ENCODE results near the gene COPS6.

The COPS6 gene

DNA sequence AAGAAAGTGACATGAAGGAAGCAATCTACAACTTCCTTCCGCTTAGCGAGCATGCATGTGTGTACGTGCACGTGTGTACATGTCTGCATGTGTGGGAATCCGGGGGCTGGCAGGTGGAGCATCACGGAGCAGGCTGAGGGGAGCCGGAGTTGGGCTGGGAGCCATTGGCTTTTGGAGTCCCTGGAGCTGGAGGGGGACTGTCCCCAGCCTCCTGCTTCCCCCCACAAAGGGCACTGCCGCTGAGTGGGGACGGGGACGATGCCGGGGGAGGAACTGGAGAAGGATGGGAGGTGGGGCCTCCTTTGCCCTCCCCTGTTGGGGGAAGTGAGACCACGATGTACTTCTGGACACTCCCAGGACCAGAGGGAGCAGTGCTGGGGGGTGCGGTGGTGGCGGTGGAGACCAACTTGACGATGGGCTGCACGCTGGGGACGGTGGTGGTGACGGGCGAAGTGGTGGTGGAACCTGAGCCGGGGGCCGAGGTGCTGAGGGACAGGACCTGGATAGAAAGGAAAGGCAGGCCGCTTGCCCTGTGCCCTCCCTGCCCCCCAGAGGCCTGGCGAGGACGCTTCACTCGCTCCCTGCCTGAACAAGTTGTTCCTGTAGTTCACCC is 18.5 kb downstream of the COPS6 start:
- TF ChIP-seq, protein P1, sequence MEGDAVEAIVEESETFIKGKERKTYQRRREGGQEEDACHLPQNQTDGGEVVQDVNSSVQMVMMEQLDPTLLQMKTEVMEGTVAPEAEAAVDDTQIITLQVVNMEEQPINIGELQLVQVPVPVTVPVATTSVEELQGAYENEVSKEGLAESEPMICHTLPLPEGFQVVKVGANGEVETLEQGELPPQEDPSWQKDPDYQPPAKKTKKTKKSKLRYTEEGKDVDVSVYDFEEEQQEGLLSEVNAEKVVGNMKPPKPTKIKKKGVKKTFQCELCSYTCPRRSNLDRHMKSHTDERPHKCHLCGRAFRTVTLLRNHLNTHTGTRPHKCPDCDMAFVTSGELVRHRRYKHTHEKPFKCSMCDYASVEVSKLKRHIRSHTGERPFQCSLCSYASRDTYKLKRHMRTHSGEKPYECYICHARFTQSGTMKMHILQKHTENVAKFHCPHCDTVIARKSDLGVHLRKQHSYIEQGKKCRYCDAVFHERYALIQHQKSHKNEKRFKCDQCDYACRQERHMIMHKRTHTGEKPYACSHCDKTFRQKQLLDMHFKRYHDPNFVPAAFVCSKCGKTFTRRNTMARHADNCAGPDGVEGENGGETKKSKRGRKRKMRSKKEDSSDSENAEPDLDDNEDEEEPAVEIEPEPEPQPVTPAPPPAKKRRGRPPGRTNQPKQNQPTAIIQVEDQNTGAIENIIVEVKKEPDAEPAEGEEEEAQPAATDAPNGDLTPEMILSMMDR (IDR thresholded peaks at IDR 0.05) = no peak

DNA sequence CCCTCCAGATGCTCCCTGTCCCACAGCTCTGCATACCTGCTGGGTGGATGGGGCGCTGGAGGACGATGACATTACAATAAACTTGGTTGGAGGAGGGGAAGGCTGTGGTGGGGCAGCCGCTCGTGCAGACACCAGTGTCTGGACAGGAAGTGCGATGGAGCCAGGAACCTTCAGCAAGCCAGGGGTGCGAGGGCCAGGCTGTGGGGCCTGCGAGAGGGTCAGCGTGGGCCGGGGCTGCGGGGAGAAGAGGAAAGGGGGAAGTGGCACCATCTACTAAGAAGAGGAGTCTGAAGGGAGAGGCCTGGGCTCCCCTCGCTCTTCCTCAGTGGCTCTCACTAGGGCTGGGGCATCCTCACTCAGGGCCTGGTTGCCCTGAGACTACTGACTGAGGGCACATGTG is 19.1 kb downstream of the COPS6 start:
- TF ChIP-seq, protein P1 (IDR thresholded peaks at IDR 0.05) = no peak

DNA sequence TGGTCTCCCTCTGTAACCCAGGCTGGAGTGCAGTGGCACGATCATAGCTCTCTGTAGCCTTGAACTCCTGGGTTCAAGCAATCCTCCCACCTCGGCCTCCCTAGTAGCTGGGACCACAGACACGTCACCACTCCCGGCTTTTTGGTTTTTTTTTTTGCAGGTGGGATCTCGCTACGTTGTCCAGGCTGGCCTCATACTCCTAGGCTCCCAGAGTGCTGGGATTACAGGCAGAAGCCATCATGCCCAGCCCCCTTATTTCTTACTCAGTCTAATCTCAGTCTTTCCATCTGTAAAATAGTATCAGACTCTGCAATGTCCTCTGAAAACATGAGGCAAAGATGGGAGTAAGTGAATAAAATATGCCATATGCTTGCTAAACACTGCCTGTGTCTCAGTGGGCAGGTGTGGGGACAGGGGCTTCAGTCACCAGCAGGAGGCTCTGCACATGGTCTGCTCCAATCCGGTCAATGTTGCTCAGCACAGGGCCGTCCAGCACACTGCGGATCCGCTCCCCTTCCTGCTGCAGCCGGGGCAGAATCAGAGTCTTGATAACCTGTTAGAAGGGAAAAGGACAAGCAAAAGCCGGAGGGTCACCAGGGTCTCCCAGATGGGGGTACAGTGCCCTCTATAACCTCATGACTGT is 20.9 kb downstream of the COPS6 start:
- TF ChIP-seq, protein P1 (IDR thresholded peaks at IDR 0.05) = no peak

DNA sequence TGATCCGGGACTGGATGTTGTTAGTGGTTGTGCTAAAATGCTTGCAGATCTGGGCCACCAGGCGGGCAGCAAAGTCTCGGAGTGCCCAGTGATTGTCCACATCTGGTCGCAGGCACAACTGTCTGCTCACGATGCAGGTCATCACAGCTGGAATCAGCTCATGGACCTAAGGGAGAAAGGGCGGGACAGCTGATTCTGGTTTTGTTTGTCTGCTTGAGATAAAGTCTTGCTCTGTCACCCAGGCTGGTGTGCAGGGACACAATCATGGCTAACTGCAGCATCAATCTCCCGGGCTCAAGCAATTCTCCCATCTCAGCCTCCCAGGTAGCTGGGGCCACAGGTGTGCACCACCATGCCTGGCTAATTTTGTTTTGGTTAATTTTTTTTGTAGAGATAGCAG is 22.4 kb downstream of the COPS6 start:
- TF ChIP-seq, protein P1 (IDR thresholded peaks at IDR 0.05) = no peak

DNA sequence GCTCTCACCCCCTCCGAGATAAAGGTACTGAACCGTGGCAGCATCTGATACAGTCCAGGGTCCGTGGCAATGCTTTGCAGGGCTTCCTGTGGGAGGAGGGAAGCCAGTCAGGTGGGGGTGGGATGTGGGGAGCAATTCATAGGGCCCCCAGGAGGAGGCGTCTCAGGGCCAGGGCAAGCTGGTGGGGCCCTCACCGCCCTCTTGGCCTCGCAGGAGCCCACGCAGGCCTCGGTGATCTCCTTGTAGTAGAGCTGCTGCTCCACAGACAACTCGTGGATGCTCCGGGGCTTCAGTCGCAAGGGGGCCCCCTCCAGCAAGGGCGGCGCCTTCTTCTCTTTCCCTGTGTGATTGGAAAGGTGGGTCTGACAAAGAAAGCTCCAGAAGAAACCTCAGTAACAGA is 23.1 kb downstream of the COPS6 start:
- TF ChIP-seq, protein P1 (IDR thresholded peaks at IDR 0.05) = no peak

DNA sequence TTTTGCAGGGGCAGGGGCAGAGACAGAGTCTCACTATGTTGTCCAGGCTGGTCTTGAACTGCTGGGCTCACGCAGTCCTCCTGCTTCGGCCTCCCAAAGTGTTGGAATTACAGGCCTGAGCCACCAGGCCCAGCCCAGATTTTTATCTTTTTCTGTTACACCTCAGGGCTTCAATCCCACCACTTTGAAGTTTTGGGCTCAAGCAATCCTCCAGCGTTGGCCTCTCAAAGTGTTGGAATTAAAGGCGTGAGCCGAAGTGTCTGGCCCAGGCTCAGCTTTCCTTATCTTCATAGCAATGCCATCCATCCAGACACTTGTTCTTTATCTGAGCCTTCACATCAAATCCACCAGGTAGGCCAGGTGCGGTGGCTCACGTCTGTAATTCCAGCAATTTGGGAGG is 26.3 kb downstream of the COPS6 start:
- TF ChIP-seq, protein P1 (IDR thresholded peaks at IDR 0.05) = no peak

DNA sequence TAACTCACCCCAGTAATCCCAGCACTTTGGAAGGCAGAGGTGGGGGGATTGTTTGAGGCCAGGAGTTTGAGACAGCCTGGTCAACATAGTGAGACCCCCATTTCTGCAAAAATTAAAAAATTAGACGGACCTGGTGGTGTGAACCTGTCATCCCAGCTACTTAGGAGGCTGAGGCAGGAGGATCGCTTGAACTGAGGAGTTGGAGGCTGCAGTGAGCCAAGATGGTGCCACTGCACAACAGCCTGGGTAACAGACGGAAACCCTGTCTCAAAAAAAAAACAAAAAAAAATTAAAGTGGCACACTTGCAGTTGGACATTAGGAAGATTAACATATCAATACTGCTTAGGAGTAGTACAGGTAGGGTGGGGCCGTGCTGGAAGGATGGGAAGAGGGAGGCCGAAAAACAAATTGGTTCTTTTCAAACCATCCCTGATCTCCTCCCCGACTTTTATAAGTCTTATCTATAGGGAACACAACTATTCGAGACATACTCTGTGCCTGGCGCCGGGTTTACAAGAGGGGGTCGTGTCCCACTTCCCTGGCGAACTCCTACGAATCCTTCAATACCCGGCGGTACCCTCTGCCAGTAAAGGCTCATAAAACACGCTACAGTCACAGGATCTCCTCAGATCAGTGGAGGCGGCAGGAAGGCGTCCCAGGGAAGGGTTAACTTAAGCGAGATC is 29.8 kb downstream of the COPS6 start:
- TF ChIP-seq, protein P1 (IDR thresholded peaks at IDR 0.05) = no peak

Data from LNCAP (cell line).